Measurements from ENCODE around the gene DMD. TPM values are rescaled to one million over a fixed set of nuclear protein-coding genes. Genes with fewer than 3 reads are reported as not detected.

Gene DMD
- total and polyA plus RNA-seq, 4 donors: 3.9 to 73.8 (median 11.2) TPM

DNA sequence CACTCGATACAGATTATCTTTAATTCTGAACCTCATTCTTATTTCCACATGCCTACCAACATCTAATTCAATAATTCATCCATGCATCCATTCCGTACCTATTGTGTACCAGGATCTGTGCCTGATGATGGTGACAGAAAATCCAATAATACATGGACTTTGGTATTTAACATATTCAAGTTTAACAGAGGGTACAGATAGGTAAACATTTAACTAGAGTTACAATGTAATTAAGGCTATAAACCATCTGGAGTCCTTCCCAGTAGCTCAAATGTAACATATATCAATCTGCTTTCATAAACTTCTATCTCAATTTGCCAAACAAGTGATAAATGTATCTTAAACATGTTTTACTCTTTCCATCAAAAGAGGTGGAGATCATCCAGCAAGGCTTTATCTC, 1578.0 kb downstream of the DMD start:
- Histone ChIP-seq H3K27ac (ENCODE audit: low read depth in 1 of 2, low read length in 1 of 2) (no peak overlapping the region), H3K27me3 (ENCODE audit: control insufficient read depth in 3 of 3, insufficient read depth in 3 of 3, low read length in 2 of 3) (peaks cover 0 to 9% (median 7%) of the 10 kb centered on the region in 3 donors), H3K36me3 (ENCODE audit: control insufficient read depth in 4 of 4, insufficient read depth in 4 of 4, low read length in 4 of 4) (no peaks in the 10 kb centered on the region), H3K4me1 (ENCODE audit: control insufficient read depth in 5 of 5, insufficient read depth in 5 of 5, low read length in 5 of 5) (peaks cover 0 to 3% (median 0%) of the 10 kb centered on the region in 5 donors), H3K9ac (ENCODE audit: insufficient read depth in 1 of 2, low read length in 2 of 2) (no peak overlapping the region), H3K9me3 (ENCODE audit: control insufficient read depth in 4 of 4, insufficient read depth in 3 of 4, low read length in 3 of 4) (no peaks in the 10 kb centered on the region), H3K4me3 (no peak overlapping the region)
- 70 to 90% methylated on average over 2 of the region's 2 CpGs for WGBS, 2 donors
- ATAC-seq (ENCODE audit: insufficient read depth, low FRiP score): no peak
- DNase-seq: no peak
- TF ChIP-seq, protein P1, sequence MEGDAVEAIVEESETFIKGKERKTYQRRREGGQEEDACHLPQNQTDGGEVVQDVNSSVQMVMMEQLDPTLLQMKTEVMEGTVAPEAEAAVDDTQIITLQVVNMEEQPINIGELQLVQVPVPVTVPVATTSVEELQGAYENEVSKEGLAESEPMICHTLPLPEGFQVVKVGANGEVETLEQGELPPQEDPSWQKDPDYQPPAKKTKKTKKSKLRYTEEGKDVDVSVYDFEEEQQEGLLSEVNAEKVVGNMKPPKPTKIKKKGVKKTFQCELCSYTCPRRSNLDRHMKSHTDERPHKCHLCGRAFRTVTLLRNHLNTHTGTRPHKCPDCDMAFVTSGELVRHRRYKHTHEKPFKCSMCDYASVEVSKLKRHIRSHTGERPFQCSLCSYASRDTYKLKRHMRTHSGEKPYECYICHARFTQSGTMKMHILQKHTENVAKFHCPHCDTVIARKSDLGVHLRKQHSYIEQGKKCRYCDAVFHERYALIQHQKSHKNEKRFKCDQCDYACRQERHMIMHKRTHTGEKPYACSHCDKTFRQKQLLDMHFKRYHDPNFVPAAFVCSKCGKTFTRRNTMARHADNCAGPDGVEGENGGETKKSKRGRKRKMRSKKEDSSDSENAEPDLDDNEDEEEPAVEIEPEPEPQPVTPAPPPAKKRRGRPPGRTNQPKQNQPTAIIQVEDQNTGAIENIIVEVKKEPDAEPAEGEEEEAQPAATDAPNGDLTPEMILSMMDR (IDR thresholded peaks at IDR 0.05; ENCODE audit: control extremely low read depth, extremely low read depth): no peak

DNA sequence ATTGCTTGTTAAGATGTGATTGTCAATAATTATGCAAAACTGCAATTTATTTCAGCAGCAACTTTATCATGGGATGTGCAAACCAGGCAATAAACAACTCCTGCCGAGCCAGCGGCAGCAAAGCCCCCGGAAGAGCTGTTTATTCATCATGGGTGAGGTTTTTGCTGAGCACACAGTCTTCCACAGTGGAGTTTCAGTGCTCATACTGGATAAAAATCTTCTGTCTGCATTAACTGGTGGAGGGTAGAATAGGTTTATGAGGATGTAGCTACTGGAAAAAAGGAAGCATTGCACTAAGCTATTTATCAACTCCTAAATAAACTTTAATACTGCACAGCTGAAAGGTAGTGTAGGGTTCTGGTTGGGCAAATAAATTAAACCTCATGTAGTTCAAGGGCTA, 1582.2 kb downstream of the DMD start:
- TF ChIP-seq, protein P1 (IDR thresholded peaks at IDR 0.05; ENCODE audit: control extremely low read depth, extremely low read depth): no peak
- H3K27ac ChIP-seq (ENCODE audit: low read depth in 1 of 2, low read length in 1 of 2): no peak overlapping the region
- no peak overlapping the region for H3K4me3 ChIP-seq
- H3K9ac ChIP-seq (ENCODE audit: insufficient read depth in 1 of 2, low read length in 2 of 2): no peak overlapping the region
- no peaks in the 10 kb centered on the region for H3K9me3 ChIP-seq (ENCODE audit: control insufficient read depth in 4 of 4, insufficient read depth in 3 of 4, low read length in 3 of 4)
- H3K27me3 ChIP-seq (ENCODE audit: control insufficient read depth in 3 of 3, insufficient read depth in 3 of 3, low read length in 2 of 3): peaks cover 0 to 6% (median 4%) of the 10 kb centered on the region in 3 donors
- H3K36me3 ChIP-seq (ENCODE audit: control insufficient read depth in 4 of 4, insufficient read depth in 4 of 4, low read length in 4 of 4): no peaks in the 10 kb centered on the region
- WGBS, 2 donors: 47 to 73% methylated on average over 3 of the region's 3 CpGs
- no peak for ATAC-seq (ENCODE audit: insufficient read depth, low FRiP score)
- peaks cover 0 to 3% (median 0%) of the 10 kb centered on the region in 5 donors for H3K4me1 ChIP-seq (ENCODE audit: control insufficient read depth in 5 of 5, insufficient read depth in 5 of 5, low read length in 5 of 5)
- peak in 2 of 3 donors; percentile 8 to 13 for DNase-seq

DNA sequence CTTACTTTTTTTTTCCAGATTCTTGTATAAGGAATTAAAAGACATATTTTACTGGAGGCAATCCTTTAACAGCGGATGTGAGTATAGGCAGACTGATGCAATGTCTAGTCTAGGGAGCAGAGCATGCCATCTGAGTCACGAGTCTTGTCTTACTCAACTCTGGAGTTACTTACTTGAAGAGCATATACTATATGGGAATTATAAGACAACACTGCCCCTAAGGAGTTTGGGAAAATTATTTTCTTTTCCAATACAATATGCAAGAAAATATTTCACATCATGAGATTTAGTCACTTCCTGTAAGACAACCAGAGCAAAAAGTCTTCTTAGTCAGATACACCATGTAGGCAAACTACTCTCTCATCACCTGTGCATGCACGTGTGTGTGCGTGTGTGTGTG, 1602.2 kb downstream of the DMD start:
- no peak overlapping the region for H3K27ac ChIP-seq (ENCODE audit: low read depth in 1 of 2, low read length in 1 of 2)
- WGBS, 2 donors: 79 to 90% methylated on average over 4 of the region's 4 CpGs
- no peak for DNase-seq
- H3K9me3 ChIP-seq (ENCODE audit: control insufficient read depth in 4 of 4, insufficient read depth in 3 of 4, low read length in 3 of 4): no peaks in the 10 kb centered on the region
- no peak for ATAC-seq (ENCODE audit: insufficient read depth, low FRiP score)
- TF ChIP-seq, protein P1 (IDR thresholded peaks at IDR 0.05; ENCODE audit: control extremely low read depth, extremely low read depth): no peak
- H3K4me1 ChIP-seq (ENCODE audit: control insufficient read depth in 5 of 5, insufficient read depth in 5 of 5, low read length in 5 of 5): no peaks in the 10 kb centered on the region
- peaks cover 0 to 6% (median 3%) of the 10 kb centered on the region in 3 donors for H3K27me3 ChIP-seq (ENCODE audit: control insufficient read depth in 3 of 3, insufficient read depth in 3 of 3, low read length in 2 of 3)
- H3K36me3 ChIP-seq (ENCODE audit: control insufficient read depth in 4 of 4, insufficient read depth in 4 of 4, low read length in 4 of 4): no peaks in the 10 kb centered on the region
- no peak overlapping the region for H3K9ac ChIP-seq (ENCODE audit: insufficient read depth in 1 of 2, low read length in 2 of 2)
- no peak overlapping the region for H3K4me3 ChIP-seq

DNA sequence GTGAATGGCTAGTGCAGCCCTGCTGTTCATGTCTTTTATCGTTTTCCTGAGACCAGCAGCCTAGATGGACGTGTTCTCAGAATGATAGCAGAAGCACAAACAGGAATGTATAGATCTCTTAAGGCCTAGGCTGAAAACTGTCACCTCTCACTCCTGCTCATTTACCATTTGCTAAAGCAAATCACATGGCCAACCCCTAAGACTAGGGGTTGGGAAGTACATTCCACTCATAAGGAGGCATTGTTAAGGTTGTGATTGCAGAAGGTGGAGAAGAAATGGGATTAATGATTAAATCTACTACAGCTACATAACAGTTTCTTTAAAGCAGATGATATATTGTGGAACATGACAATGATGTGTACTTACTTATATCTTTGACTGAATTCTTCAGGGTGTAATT, 1602.7 kb downstream of the DMD start:
- TF ChIP-seq, protein P1 (IDR thresholded peaks at IDR 0.05; ENCODE audit: control extremely low read depth, extremely low read depth): no peak
- Histone ChIP-seq H3K4me3 (no peak overlapping the region), H3K9ac (ENCODE audit: insufficient read depth in 1 of 2, low read length in 2 of 2) (no peak overlapping the region), H3K9me3 (ENCODE audit: control insufficient read depth in 4 of 4, insufficient read depth in 3 of 4, low read length in 3 of 4) (no peaks in the 10 kb centered on the region), H3K4me1 (ENCODE audit: control insufficient read depth in 5 of 5, insufficient read depth in 5 of 5, low read length in 5 of 5) (no peaks in the 10 kb centered on the region), H3K27me3 (ENCODE audit: control insufficient read depth in 3 of 3, insufficient read depth in 3 of 3, low read length in 2 of 3) (peaks cover 0 to 6% (median 3%) of the 10 kb centered on the region in 3 donors), H3K27ac (ENCODE audit: low read depth in 1 of 2, low read length in 1 of 2) (no peak overlapping the region), H3K36me3 (ENCODE audit: control insufficient read depth in 4 of 4, insufficient read depth in 4 of 4, low read length in 4 of 4) (no peaks in the 10 kb centered on the region)
- ATAC-seq (ENCODE audit: insufficient read depth, low FRiP score): no peak
- WGBS, 2 donors: 63 to 79% methylated on average over 2 of the region's 2 CpGs
- peak in 1 of 3 donors; percentile 3 for DNase-seq

Measured in lung (tissue), 12 donors.